Suprapubic skin (tissue), 2 donors: ENCODE data around the gene PPEF2.

Experiments used
- EP300 ChIP-seq: sonication (generic); formaldehyde crosslinking; IDR thresholded peaks from one replicate; pipeline ENCODE4 v1.6.1; 2017; ENCODE audit warnings: antibody characterized with exemption
- POLR2A ChIP-seq, 2 donors: fragments of 450-650 bp; IDR thresholded peaks; one replicate each; pipeline ENCODE4 v1.6.1; 2017; ENCODE audit warnings: antibody characterized with exemption in 2 of 2, mild to moderate bottlenecking in 2 of 2, moderate library complexity in 2 of 2

- TF ChIP-seq POLR2A (IDR thresholded peaks at IDR 0.05): no peak
- TF ChIP-seq EP300: no peak
These were observed 41.6 kb downstream of the PPEF2 start for GRCh38 chr4:75860606-75861005.
